ENCODE results near the gene P3H2. TPM values are rescaled to one million over a fixed set of nuclear protein-coding genes. Genes with fewer than 3 reads are reported as not detected.
"Not testable (repeated sequence)": the region's sequence is repeated elsewhere in the genome, so short reads cannot be mapped to it uniquely, and the experiment has no call there.

P3H2 gene
- total RNA-seq, 1 experiment from 2014 or later, result 233 TPM

DNA sequence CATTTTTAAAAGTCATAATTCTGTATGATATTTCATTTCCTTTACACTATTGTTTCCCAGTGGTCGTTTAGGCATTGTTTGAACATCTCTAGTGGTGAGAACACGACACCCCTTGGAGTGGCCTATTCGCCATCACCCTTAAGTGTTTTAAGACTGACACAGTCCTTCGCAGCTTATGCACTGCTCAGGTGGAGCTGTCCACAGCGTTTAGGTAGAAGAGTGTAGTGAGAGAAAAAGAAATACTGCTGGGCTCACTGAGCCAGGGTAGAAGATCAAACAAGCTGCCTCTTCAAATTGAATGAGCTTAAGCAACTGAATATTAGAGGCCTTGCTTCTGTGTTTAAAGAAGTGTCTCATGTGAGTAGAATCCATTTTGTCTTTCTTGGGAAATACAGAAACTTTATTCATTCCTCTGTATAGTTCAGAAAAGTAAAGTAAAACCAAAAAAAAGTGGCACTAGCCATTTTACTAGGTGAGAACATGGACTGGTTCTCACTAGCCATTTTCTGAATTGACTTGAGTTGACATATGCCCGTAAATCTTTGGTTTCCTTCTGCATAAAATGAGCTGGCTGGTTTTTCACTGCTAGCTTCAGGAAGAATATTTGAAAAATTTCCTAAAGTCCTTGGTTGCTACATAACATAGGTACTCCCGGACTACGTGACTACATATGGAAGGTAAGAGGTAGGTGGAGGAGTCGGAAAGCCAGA is 155.9 kb downstream of the P3H2 start:
- H3K9me3 ChIP-seq, result no peaks in the 10 kb centered on the region; the same call in 1 of the 2 replicates
- peaks cover 76% of the 10 kb centered on the region for H3K36me3 ChIP-seq
- no peak overlapping the region for H3K4me3 ChIP-seq
- no peaks in the 10 kb centered on the region for H3K27me3 ChIP-seq
- no peak for DNase-seq

DNA sequence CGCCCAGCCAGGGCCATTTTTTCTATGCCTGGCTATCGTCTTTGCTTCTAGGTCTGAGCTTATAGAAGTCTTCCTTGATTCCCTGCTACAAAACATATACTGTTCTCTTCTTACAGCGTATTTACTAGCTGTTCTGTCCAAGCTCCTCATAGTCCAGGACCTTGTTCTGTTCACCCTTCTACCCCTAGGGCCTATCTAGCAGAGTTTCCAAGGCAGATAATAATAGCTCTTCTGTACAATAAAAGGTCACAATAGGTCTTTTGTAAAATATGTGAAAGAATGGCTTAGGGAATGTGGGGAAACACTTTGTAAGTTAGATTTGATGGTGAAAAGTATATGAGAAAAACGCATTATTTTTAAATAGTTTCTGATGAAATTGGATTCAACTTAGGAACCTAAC is 158.2 kb downstream of the P3H2 start:
- Histone ChIP-seq H3K27me3 (no peaks in the 10 kb centered on the region), H3K4me3 (no peak overlapping the region), H3K36me3 (peaks cover 71% of the 10 kb centered on the region), H3K9me3 (no peaks in the 10 kb centered on the region)
- no peak for DNase-seq

DNA sequence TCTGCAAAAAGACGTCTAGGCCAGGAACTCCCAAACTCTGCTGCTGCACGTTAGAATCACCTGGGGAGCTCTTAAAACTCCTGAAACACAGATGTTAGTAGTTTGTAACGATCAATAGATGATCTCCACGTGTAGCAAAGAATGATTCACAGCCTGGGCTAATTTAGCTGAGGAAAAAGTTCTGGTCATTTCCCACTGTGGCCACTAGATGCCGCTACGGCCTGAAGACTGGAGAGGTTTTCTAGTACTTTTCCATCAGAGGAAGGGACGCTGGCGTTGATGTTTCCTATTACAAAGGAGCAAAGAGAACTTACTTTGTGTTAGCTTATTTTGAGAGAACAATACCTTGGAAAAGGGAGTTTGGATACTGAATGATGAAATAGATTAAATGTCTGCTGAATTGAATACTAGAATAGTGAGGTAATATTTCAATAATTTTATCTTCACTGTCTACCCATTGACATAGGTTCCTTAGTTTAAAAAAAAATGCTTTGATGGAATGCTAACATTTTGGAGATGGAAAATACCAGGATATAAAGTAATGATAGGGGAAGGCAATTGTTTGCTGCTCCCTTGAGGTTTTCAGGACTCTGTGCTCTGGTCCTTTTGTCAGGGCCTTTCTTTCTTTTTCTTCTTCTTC is 159.1 kb downstream of the P3H2 start:
- no peaks in the 10 kb centered on the region for H3K27me3 ChIP-seq
- H3K9me3 ChIP-seq, result no peaks in the 10 kb centered on the region
- H3K36me3 ChIP-seq, result peaks cover 73% of the 10 kb centered on the region
- peak; percentile 73 for DNase-seq
- H3K4me3 ChIP-seq, result no peak overlapping the region

DNA sequence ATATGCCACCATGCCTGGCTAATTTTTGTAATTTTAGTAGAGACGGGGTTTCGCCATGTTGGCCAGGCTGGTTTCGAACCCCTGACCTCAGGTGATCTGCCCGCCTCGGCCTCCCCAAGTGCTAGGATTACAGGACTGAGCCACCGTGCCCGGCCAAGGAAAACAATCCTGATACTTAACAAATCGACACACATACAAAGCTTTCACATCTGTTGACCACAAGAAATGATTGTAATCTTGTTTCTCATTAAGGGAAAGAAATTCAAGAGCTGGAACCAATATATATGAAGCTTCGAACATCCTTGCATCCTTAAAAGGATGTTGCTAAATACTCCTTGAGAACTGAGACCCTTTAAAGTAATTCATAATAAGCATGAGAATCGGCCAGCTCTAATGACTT is 159.6 kb downstream of the P3H2 start:
- H3K4me3 ChIP-seq, DNase-seq, H3K27me3 ChIP-seq, H3K9me3 ChIP-seq: not testable (repeated sequence)
- H3K36me3 ChIP-seq, result peaks cover 73% of the 10 kb centered on the region

DNA sequence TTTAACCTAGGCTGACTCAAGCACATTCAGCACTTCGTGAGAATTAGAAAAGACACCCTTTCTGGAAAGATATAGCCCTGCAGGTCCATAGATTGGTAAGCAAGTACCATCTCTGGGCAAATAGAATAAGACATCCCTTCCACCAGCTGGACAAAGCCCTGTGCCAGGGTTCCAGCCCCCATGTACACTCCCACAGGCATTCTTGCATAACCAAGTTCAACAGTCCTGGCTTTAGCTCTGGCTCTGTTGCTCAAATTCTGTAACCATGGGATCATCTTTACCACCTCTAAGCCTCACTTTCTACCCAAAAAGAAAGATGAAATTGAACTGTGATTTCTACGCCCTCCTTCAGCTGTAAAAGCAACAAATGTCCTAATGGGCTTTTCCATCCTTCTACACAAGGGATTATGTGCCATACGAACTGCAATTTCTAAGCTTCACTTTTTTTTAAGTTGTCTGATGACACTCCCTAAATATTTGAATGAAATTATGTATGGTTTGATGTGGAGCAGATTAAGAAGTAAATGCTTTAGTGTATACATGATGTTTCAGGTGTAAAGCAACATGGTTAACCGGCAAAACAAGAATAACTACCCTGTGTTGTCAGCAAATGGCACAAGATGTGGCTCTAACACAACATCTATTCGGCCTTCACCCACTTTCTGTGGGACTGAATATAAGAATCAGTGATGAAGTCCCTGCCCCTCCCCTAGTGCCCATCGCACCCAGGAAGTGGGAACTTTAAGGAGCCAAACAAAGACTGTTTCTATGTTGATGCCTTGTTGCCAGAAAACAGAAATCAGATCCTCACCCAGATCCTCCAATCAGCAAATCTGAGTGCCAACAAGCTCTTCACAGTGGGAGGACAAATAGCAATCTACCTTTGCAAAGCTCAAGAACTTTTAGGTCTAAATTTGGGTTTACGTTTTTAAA is 165.7 kb downstream of the P3H2 start:
- no peak overlapping the region for H3K4me3 ChIP-seq
- no peaks in the 10 kb centered on the region for H3K27me3 ChIP-seq
- H3K36me3 ChIP-seq, result peaks cover 35% of the 10 kb centered on the region
- peak; percentile 22 for DNase-seq
- no peaks in the 10 kb centered on the region for H3K9me3 ChIP-seq

DNA sequence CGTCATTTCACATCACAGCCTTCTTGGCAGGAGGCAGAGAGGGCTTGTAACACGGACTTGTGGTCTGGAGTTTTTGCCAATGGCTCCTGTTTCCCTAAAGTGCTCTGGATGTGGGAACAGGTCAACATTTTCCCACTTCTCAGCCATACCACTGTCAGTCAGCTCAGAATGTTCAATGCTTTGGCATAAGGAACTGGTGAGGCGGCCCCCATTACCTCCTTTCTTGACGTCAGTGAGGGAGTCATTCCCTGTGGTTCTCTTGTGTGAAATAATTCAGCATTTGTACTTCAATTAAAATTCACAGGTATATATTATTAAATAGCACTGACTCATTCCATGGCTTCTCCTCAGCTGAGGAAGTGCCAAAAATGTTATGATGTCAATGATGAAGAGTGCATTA is 167.1 kb downstream of the P3H2 start:
- Histone ChIP-seq H3K27me3 (no peaks in the 10 kb centered on the region), H3K4me3 (no peak overlapping the region), H3K36me3 (peaks cover 30% of the 10 kb centered on the region), H3K9me3 (no peaks in the 10 kb centered on the region)
- DNase-seq, result no peak

DNA sequence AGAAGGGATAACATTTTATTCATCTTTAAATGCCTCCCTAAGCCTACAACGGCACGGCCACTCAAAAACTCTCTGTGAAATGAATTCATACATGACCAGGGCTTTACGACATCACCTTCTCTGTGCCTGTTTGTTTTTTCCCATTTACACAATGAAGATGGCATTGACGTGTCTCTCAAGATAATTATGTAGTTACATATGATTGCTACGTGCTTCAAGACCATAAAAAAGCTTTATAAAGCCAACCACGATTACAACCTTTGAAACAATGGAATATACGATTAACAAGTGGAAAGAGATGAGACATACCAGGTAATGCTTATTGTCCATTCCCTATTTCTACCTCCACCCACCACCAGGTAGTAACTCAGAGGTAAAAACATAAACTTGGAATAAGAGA is 168.4 kb downstream of the P3H2 start:
- H3K4me3 ChIP-seq, result no peak overlapping the region
- H3K27me3 ChIP-seq, result no peaks in the 10 kb centered on the region
- peaks cover 21% of the 10 kb centered on the region for H3K36me3 ChIP-seq
- no peak for DNase-seq
- no peaks in the 10 kb centered on the region for H3K9me3 ChIP-seq

DNA sequence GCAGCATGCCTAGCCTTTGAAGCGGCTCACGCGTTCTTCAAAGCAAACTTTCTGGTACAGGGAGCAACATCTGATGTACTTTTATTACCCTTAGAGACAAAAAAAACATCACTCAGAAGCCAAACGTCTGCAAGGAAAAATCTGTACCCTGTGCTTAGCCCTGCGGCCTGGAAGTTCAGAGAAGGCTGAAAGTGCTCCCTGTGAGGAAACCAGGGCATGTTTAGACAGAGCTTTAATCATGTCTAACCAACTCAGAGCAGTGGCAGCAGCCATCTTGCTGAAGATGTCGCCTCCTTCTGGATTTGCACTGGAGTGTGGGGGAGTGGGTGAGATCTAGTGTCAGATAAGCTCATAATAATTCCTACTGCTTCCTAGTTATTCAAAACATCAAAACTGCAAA is 170.4 kb downstream of the P3H2 start:
- H3K36me3 ChIP-seq, result peaks cover 7% of the 10 kb centered on the region
- H3K27me3 ChIP-seq, result no peaks in the 10 kb centered on the region
- no peak for DNase-seq
- no peaks in the 10 kb centered on the region for H3K9me3 ChIP-seq
- no peak overlapping the region for H3K4me3 ChIP-seq

DNA sequence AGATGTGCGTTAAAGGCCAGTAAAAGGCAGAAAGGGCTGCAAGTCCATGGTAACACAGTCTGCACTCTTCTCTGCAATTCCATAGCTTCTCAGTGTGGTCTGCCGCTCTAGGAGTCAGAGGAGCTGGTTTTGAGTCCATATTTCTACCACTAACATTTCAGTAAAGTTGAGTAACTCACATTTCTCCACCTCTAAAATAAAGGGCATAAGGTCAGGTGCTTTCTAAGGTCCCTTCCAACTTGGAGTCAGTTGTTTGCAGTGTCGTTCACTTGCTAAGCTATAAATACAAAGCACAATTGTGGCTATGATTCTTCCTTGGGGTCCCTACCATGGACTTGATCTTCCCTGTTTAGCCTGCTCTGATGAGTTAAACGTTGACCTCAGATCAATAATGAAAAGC is 171.1 kb downstream of the P3H2 start:
- Histone ChIP-seq H3K4me3 (no peak overlapping the region), H3K36me3 (peaks cover 7% of the 10 kb centered on the region), H3K9me3 (no peaks in the 10 kb centered on the region), H3K27me3 (no peaks in the 10 kb centered on the region)
- no peak for DNase-seq

DNA sequence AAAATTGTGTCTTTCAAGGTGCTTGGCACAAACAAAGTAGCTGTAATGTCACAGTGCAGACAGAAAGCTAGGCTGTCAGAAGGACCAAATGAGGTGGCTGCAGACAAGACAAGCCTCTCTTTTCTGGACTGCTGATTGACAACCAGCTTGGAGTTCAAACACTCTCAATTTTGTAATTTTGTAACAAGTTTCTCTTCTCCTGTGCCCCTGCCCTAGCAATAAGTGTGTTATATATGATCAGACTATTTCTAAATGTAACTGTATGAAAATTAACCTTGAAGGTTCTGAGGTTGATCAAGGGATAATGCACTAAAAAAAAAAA is 172.0 kb downstream of the P3H2 start:
- no peak overlapping the region for H3K4me3 ChIP-seq

DNA sequence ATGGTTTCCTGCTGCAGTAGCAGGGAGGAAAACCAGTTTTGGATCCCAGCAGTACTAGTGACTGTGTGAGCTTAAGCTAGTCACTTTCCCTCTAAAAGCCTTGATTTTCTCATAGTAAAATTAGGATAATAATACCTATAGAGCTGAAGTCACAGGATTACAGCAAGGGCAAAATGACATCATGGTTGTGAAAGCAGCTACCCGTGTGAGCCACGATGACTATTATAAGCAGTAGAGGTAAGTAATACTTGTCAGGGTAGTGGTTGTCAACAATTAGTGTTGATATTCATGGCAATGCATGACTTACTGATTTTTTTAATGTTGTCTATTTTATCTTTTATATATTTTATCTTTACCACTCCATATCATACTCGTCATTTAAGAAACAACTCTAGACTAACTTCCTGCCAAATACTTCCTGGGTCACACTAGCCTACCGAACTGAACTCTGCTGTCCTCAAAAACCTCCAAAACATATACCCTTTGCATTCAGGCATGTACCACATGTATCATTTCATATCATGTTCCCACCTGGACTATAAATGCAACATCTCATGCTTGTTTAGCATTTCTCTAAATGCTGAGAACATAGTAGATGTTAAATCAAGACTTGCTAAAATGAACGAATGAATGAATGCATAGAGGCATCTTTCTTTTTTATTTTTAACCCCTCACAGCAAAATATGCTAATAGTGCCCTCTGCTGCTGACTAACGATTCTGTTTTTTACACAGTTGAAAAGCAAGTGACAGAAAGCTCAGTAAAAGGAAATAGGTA is 172.6 kb downstream of the P3H2 start:
- no peaks in the 10 kb centered on the region for H3K27me3 ChIP-seq
- H3K4me3 ChIP-seq, result no peak overlapping the region
- H3K9me3 ChIP-seq, result no peaks in the 10 kb centered on the region
- no peak for DNase-seq
- H3K36me3 ChIP-seq, result no peaks in the 10 kb centered on the region; the same call in 1 of the 2 replicates

More for the DNA sequence above, 172.0 kb downstream of the P3H2 start:
- Histone ChIP-seq H3K36me3 (peaks cover 3% of the 10 kb centered on the region), H3K27me3 (no peaks in the 10 kb centered on the region), H3K9me3 (no peaks in the 10 kb centered on the region)
- DNase-seq, result no peak

DNA sequence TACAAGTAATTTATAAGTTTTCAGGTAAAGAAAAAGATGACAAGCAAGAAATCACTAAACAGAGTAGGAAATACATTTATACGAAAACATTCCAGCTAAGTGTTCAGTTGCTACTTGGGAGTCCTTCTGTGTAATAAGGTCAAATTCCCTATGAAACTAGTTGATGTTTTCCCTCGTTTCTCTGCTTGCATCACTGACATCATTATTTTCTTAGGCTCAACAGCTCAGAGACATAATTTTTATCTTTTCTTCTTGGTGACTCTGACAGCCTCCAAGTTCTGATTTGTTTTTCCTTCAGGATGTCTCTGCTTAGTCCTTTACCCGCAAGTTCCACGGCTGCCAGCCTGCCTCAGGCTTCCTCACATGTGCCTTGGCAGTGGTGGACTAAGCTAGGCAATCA is 173.6 kb downstream of the P3H2 start:
- Histone ChIP-seq H3K9me3 (no peaks in the 10 kb centered on the region), H3K4me3 (no peak overlapping the region), H3K36me3 (no peaks in the 10 kb centered on the region; the same call in 1 of the 2 replicates), H3K27me3 (no peaks in the 10 kb centered on the region)
- no peak for DNase-seq

DNA sequence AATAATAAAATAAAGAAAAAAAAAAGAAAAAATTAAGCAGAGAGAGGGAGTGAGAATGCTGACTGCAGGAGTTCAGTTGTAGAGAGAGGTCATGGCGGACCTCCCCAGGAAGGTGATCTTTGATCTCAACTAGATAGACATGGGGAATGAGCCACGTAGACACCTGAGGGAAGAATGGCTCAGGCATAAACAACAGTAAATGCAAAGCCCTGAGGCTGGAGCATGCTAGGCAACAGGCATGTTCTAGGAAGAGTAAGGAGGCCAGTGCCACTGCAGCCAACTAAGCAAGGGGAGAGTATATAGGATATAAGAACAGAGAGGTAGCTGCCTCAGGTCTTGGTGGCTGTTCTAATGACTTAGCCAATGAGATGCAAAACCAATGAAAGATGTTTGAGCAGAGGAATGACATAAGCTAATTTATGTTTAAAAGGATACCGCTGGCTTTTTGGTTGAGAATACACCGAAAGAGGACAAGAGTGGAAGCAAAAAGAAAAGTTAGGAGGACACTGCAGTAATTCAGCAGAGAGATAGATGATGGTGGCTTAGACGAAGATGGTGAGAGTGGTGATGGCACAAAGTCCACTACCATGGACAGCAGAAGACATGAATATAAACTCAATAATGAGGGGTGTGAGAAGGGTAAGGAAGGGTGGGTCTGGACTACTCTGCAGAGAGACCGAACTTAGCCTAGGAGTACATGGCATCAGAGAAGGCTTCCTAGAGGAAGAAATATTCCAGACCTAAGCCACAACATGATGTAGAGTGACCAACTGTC is 174.6 kb downstream of the P3H2 start:
- no peaks in the 10 kb centered on the region for H3K36me3 ChIP-seq
- no peaks in the 10 kb centered on the region for H3K9me3 ChIP-seq
- DNase-seq, result no peak
- H3K4me3 ChIP-seq, result no peak overlapping the region
- H3K27me3 ChIP-seq, result no peaks in the 10 kb centered on the region

DNA sequence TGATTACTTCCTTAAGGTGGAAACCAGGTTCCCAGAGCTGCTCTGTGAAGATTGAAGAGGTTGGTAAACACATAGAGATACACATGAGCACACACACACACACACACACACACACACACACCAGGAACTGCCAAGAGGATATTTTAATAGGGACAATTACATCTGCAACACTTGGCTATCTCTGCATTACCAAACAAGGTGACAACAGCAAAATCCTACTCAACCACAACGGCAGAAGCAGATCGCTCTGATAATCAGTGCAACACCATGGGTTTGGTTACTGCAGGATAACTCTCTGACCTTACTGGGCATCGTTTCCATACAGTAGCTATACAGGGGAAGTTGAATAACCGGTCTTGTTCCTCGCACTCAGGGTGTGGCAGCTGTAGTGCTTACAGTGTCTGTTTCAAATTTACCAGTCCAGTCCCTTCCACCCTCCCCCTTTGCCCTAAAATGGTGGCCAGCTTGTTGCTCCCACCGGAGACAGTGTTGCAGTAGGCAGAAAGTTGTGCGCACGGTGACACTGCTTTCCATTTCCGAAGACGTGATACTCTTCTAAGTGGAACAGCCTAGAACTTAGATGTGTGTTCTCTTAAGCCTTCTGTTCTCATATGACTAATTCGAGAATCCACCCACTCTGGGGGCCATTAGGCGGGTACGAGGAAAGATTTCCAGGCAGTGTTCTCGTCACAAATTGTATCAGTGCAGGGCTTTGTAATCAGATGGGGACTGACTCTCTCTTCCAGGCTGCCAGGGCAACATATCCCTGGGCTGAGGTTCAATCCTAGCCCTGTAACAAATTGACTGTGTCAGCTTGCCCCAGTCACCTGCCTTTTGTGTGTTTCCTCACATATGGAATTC is 176.2 kb downstream of the P3H2 start:
- no peaks in the 10 kb centered on the region for H3K27me3 ChIP-seq
- no peaks in the 10 kb centered on the region for H3K36me3 ChIP-seq
- no peaks in the 10 kb centered on the region for H3K9me3 ChIP-seq
- no peak for DNase-seq
- H3K4me3 ChIP-seq, result no peak overlapping the region

DNA sequence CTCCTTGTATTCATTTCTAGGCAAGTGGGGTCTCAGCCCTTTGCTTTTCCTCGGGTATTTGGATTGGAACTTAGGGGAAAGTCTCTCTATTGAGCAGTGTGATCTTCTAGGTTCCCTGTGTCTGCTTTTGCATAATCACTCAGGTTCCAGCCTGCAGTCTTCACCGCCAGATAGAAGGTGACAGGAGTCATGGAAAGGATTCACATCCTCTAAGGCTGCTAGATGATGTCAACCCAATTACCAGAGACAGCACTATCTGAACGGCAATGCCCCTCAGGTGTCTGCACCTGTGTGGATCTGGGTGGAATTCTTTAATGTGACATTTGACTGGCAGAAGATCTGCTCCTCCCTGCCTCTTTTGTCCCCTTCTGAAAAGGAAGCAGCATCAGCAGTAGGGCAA is 177.7 kb downstream of the P3H2 start:
- Histone ChIP-seq H3K36me3 (no peaks in the 10 kb centered on the region), H3K4me3 (no peak overlapping the region), H3K9me3 (no peaks in the 10 kb centered on the region), H3K27me3 (no peaks in the 10 kb centered on the region)
- no peak for DNase-seq
